GM04504 (cell line): Measurements from ENCODE around the gene AIP.
"Not testable (repeated sequence)": the region's sequence is repeated elsewhere in the genome, so short reads cannot be mapped to it uniquely, and the experiment has no call there.

Experiments
- DNase-seq: peaks from one replicate; pipeline ENCODE4 v3.0.0-alpha.2; 2012; ENCODE audit warnings: low read depth

The AIP gene

GRCh38 chr11:67468759-67469507, 13.9 kb upstream of the AIP start, which contains the start of gene TMEM134:
Gene TMEM134, minus strand, starts transcription at chr11:67469251. Its CDS starts 59 bp downstream, at chr11:67469192.
- peak; percentile 82 for DNase-seq

- DNase-seq, result no peak
These were observed 13.4 kb upstream of the AIP start for GRCh38 chr11:67469508-67469811.

- DNase-seq, result no peak
These were observed 12.4 kb upstream of the AIP start for GRCh38 chr11:67470337-67471002.

GRCh38 chr11:67472882-67473281, 9.9 kb upstream of the AIP start:
- no peak for DNase-seq

- not testable (repeated sequence) for DNase-seq
These were observed 6.1 kb upstream of the AIP start for GRCh38 chr11:67476692-67477091.

- not testable (repeated sequence) for DNase-seq
These were observed 5.3 kb upstream of the AIP start for GRCh38 chr11:67477344-67478050.

GRCh38 chr11:67482275-67482826, 475 bp upstream of the AIP start:
- no peak for DNase-seq

GRCh38 chr11:67483831-67484665, 1.2 kb downstream of the AIP start:
- DNase-seq, result no peak

GRCh38 chr11:67484847-67485311, 2.1 kb downstream of the AIP start:
- no peak for DNase-seq

- not testable (repeated sequence) for DNase-seq
These were observed 3.1 kb downstream of the AIP start for GRCh38 chr11:67485873-67486361.

GRCh38 chr11:67486481-67487195, 3.8 kb downstream of the AIP start:
- no peak for DNase-seq

GRCh38 chr11:67489203-67489884, 6.5 kb downstream of the AIP start:
- DNase-seq, result no peak

GRCh38 chr11:67489885-67490726, 7.3 kb downstream of the AIP start:
- DNase-seq, result no peak

GRCh38 chr11:67490727-67491065, 7.9 kb downstream of the AIP start:
- DNase-seq, result no peak

- DNase-seq, result no peak
These were observed 8.6 kb downstream of the AIP start for GRCh38 chr11:67491276-67492068.

GRCh38 chr11:67492069-67492727, 9.4 kb downstream of the AIP start:
- no peak for DNase-seq

- DNase-seq, result no peak
These were observed 10.1 kb downstream of the AIP start for GRCh38 chr11:67492801-67493547.
